Effector memory CD8-positive, alpha-beta T cell (primary cell): ENCODE data around the gene USP47.

Source experiments
- ATAC-seq: fragments of 150-1000 bp; cut with Tn5 transposase; replicated peaks from 2 replicates; pipeline ENCODE4 v1.10.0; 2021; ENCODE audit warnings: mild to moderate bottlenecking, moderate library complexity
- DNase-seq, 3 experiments: peaks; one replicate each; pipeline ENCODE4 v3.0.0; 2021
- H3K27ac Mint-ChIP-seq, 2 donors: one replicate each; pipeline ENCODE4 v1.8.0; 2022; ENCODE audit warnings: mild to moderate bottlenecking in 2 of 2, mixed read lengths in 2 of 2, moderate library complexity in 2 of 2
- H3K27me3 Mint-ChIP-seq, 2 donors: one replicate each; pipeline ENCODE4 v1.8.0; 2022; ENCODE audit warnings: mixed read lengths in 2 of 2
- H3K36me3 Mint-ChIP-seq: one replicate; pipeline ENCODE4 v1.8.0; 2022; ENCODE audit warnings: mild to moderate bottlenecking, moderate library complexity, mixed read lengths; ENCODE audit not compliant: insufficient read depth
- H3K4me1 Mint-ChIP-seq, 2 donors: one replicate each; pipeline ENCODE4 v1.8.0; 2022; ENCODE audit warnings: low read depth in 2 of 2, mixed read lengths in 2 of 2
- H3K4me3 Mint-ChIP-seq, 2 donors: one replicate each; pipeline ENCODE4 v1.8.0; 2022; ENCODE audit warnings: mild to moderate bottlenecking in 2 of 2, mixed read lengths in 2 of 2, moderate library complexity in 2 of 2
- H3K9me3 Mint-ChIP-seq, 2 donors: one replicate each; pipeline ENCODE4 v1.8.0; 2022; ENCODE audit warnings: mixed read lengths in 2 of 2

USP47 gene

GRCh38 chr11:11963067-11963466, 121.3 kb downstream of the USP47 start:
- H3K4me3 Mint-ChIP-seq, result no peak overlapping the region
- H3K27ac Mint-ChIP-seq, result no peak overlapping the region
- H3K9me3 Mint-ChIP-seq, result no peaks in the 10 kb centered on the region
- peaks cover 29 to 39% of the 10 kb centered on the region in 2 donors for H3K4me1 Mint-ChIP-seq
- peaks cover 11% of the 10 kb centered on the region for H3K36me3 Mint-ChIP-seq
- H3K27me3 Mint-ChIP-seq, result peaks cover 11 to 16% of the 10 kb centered on the region in 2 donors
- DNase-seq, result no peak
- ATAC-seq, result no peak

- no peak for DNase-seq
- Mint-ChIP-seq H3K4me1 (peaks cover 24 to 34% of the 10 kb centered on the region in 2 donors), H3K27ac (peak overlapping the region in 1 of 2 donors; percentile 66), H3K4me3 (no peak overlapping the region), H3K27me3 (peaks cover 11 to 25% of the 10 kb centered on the region in 2 donors), H3K9me3 (no peaks in the 10 kb centered on the region), H3K36me3 (peaks cover 11% of the 10 kb centered on the region)
- no peak for ATAC-seq
Observed at GRCh38 chr11:11963842-11964773, 122.3 kb downstream of the USP47 start.

DNA sequence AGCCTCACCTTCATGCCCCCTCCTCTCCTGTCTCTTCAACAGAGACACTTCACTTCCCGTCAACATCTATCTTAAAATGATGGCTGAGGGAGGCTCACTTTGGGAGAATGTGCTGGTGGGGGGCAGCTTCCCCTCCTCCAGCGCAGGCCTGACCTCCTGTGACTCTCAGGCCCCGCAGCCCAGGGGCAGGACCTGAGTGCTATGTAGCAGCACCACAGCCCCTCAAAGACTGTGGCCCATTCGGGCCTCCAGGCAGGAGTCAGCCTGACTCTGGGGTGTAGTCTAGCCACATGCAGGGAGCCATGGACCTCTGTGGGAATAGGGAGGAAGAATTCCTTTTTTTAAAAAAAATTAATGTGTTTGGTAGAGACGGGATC, 123.0 kb downstream of the USP47 start:
- DNase-seq, result no peak
- Mint-ChIP-seq H3K36me3 (peaks cover 11% of the 10 kb centered on the region), H3K27ac (no peak overlapping the region)

GRCh38 chr11:11965192-11965591, 123.4 kb downstream of the USP47 start:
- no peak for DNase-seq
- no peak for ATAC-seq
- Mint-ChIP-seq H3K4me1 (peaks cover 17 to 24% of the 10 kb centered on the region in 2 donors), H3K9me3 (no peaks in the 10 kb centered on the region), H3K36me3 (peaks cover 9% of the 10 kb centered on the region), H3K27ac (peak overlapping the region in 1 of 2 donors; percentile 12), H3K27me3 (peaks cover 11 to 31% of the 10 kb centered on the region in 2 donors), H3K4me3 (no peak overlapping the region)

More for the DNA sequence above, 123.0 kb downstream of the USP47 start:
- H3K27me3 Mint-ChIP-seq, result peaks cover 11 to 27% of the 10 kb centered on the region in 2 donors
- ATAC-seq, result no peak
- no peak overlapping the region for H3K4me3 Mint-ChIP-seq
- peaks cover 22 to 28% of the 10 kb centered on the region in 2 donors for H3K4me1 Mint-ChIP-seq
- H3K9me3 Mint-ChIP-seq, result no peaks in the 10 kb centered on the region

GRCh38 chr11:11965656-11966353, 124.0 kb downstream of the USP47 start:
- Mint-ChIP-seq H3K9me3 (no peaks in the 10 kb centered on the region), H3K27me3 (peaks cover 11 to 34% of the 10 kb centered on the region in 2 donors), H3K4me1 (peaks cover 11 to 17% of the 10 kb centered on the region in 2 donors), H3K36me3 (peaks cover 5% of the 10 kb centered on the region), H3K4me3 (no peak overlapping the region), H3K27ac (peak overlapping the region in 1 of 2 donors; percentile 12)
- no peak for ATAC-seq
- DNase-seq, result no peak

- H3K27ac Mint-ChIP-seq, result no peak overlapping the region
- ATAC-seq (no peak), DNase-seq (no peak)
- peaks cover 8 to 12% of the 10 kb centered on the region in 2 donors for H3K4me1 Mint-ChIP-seq
- no peaks in the 10 kb centered on the region for H3K9me3 Mint-ChIP-seq
- no peak overlapping the region for H3K4me3 Mint-ChIP-seq
- peaks cover 5% of the 10 kb centered on the region for H3K36me3 Mint-ChIP-seq
- peaks cover 11 to 34% of the 10 kb centered on the region in 2 donors for H3K27me3 Mint-ChIP-seq
Observed at GRCh38 chr11:11966354-11966741, 124.6 kb downstream of the USP47 start.

DNA sequence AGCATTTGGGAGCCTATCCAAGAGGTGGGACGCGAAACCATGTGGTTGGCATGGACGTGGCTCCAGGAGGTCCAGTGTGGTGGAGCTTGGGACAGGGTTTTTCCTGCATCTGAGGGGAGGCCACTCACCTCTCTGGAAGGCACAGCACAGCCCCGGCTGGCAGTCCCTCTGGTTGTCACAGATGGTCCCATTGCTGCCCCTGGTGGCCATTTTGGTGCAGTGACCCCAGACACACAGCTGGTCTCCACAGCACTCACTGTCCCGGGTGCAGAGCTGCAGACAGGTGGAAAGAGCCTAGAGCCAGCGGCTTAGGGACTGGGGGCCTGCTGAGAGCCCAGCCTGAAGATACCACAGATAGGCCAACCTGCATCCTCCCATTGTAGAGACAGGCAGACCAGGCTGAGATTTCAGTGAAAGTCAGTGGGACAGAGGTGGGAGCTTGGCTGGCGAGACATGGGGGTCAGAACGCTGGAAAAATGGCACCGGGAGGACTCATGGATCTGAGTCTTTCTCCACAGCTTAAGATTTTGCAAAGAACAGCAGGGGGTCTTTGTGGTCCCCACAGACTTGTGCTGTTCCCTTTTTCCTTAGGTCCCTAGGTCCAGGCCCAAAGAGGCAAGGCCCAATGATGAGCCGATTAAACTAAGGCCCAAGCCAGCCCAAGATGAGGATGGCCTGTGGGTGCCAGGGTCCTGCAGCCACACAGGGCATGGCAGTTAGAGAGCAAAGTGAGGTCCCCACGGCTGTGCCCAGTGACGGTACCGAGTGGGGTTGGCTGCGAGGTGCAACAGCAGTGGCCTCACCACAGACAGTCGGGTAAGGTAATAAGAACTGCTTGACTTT, 125.3 kb downstream of the USP47 start:
- Mint-ChIP-seq H3K9me3 (no peaks in the 10 kb centered on the region), H3K4me3 (no peak overlapping the region), H3K4me1 (peaks cover 6 to 11% of the 10 kb centered on the region in 2 donors), H3K36me3 (peaks cover 5% of the 10 kb centered on the region), H3K27ac (no peak overlapping the region), H3K27me3 (peaks cover 11 to 34% of the 10 kb centered on the region in 2 donors)
- DNase-seq, result peak; percentile 68 to 76 (median 68)
- ATAC-seq, result peak; percentile 99

GRCh38 chr11:11967669-11968510, 126.1 kb downstream of the USP47 start:
- ATAC-seq, result no peak
- Mint-ChIP-seq H3K4me3 (no peak overlapping the region), H3K36me3 (peaks cover 5% of the 10 kb centered on the region)

GRCh38 chr11:11968511-11969280, 126.9 kb downstream of the USP47 start:
- H3K27ac Mint-ChIP-seq, result no peak overlapping the region
- no peaks in the 10 kb centered on the region for H3K9me3 Mint-ChIP-seq
- H3K4me1 Mint-ChIP-seq, result peaks cover 0 to 6% of the 10 kb centered on the region in 2 donors
- no peak overlapping the region for H3K4me3 Mint-ChIP-seq
- no peak for DNase-seq
- peaks cover 11 to 34% of the 10 kb centered on the region in 2 donors for H3K27me3 Mint-ChIP-seq
- no peak for ATAC-seq
- H3K36me3 Mint-ChIP-seq, result peaks cover 5% of the 10 kb centered on the region

More at GRCh38 chr11:11967669-11968510, 126.1 kb downstream of the USP47 start:
- no peaks in the 10 kb centered on the region for H3K9me3 Mint-ChIP-seq
- H3K4me1 Mint-ChIP-seq, result peaks cover 0 to 6% of the 10 kb centered on the region in 2 donors
- peak overlapping the region in 1 of 2 donors; percentile 38 for H3K27ac Mint-ChIP-seq
- no peak for DNase-seq
- peaks cover 11 to 34% of the 10 kb centered on the region in 2 donors for H3K27me3 Mint-ChIP-seq

DNA sequence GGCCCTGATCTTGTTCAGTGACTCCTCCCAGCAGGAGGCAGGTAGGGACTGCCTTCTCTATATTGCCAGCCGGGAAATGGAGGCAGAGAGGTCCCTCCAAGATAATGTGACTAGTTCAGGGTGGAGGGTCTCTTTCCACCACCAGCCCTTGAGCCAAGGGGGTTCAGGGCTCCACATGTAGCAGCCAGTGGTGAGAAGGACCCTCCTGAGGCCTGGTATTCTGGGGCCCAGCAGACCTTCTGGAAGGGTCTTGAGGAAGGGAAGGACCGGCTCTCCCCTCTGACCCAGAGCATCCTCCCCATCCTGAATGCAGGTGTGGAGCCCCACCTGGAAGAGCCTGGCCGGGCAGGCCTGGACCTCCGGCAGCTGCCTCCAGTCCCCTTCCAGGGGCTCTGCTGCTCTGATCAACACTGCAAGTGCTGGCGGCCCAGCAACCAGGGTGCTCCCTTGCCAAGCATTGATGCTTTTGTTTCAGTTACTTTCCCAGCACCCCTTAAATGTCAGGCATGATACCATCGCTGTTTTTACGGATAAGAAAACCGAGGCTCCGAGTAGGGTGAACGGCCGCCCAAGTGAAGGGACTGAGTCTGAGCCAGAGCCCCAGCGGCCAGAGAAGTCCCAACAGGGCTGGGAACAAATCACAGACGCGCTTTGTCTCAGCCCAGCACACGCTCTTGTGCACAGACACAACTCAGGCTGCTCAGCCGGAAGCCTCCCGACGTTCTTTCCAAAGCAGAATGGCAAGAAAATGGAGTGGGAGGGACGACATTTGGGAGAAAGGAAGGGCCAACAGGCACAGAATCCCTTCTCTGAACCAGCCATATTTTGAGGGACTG, 127.8 kb downstream of the USP47 start:
- Mint-ChIP-seq H3K4me1 (peaks cover under 1 to 6% of the 10 kb centered on the region in 2 donors), H3K9me3 (no peaks in the 10 kb centered on the region), H3K27me3 (peaks cover 11 to 31% of the 10 kb centered on the region in 2 donors), H3K4me3 (no peak overlapping the region), H3K36me3 (peaks cover 6% of the 10 kb centered on the region), H3K27ac (no peak overlapping the region)
- ATAC-seq (no peak), DNase-seq (no peak)

GRCh38 chr11:11970556-11970955, 128.8 kb downstream of the USP47 start:
- Mint-ChIP-seq H3K4me3 (no peak overlapping the region), H3K36me3 (peaks cover 8% of the 10 kb centered on the region), H3K9me3 (no peaks in the 10 kb centered on the region), H3K4me1 (peaks cover 8 to 13% of the 10 kb centered on the region in 2 donors), H3K27me3 (peaks cover 9 to 27% of the 10 kb centered on the region in 2 donors), H3K27ac (no peak overlapping the region)
- ATAC-seq (no peak), DNase-seq (no peak)
